Smooth muscle cell (in vitro differentiated cells): Measurements from ENCODE around the gene LRFN5. TPM values are rescaled to one million over a fixed set of nuclear protein-coding genes. Genes with fewer than 3 reads are reported as not detected.
A peak's percentile ranks its signal among the peaks of the same experiment; 100 is the strongest.

ENCODE experiments used
- DNase-seq: peaks from one replicate; lab custom pipeline; 2025; ENCODE audit not compliant: unreplicated experiment; lab: John Stamatoyannopoulos, UW
- H2AFZ ChIP-seq: fragments of 200-600 bp; sonication (generic); 2 replicates; pipeline ENCODE4 v1.6.0; 2016; ENCODE audit warnings: antibody characterized with exemption, low read depth, mild to moderate bottlenecking
- H3F3A ChIP-seq: fragments of 200-600 bp; sonication (generic); 2 replicates; pipeline ENCODE4 v1.6.0; 2017; ENCODE audit warnings: antibody characterized with exemption, low read depth
- H3K27ac ChIP-seq: fragments of 200-600 bp; sonication (generic); 2 replicates; pipeline ENCODE4 v1.5.1; 2016; ENCODE audit warnings: low read depth, mild to moderate bottlenecking
- H3K27me3 ChIP-seq: fragments of 200-600 bp; sonication (generic); 2 replicates; pipeline ENCODE4 v1.6.1; 2016; ENCODE audit warnings: low read depth, mild to moderate bottlenecking
- H3K36me3 ChIP-seq: fragments of 200-600 bp; sonication (generic); 2 replicates; pipeline ENCODE4 v1.5.1; 2016; ENCODE audit warnings: low read depth
- H3K4me1 ChIP-seq: fragments of 200-600 bp; sonication (generic); 2 replicates; pipeline ENCODE4 v1.5.1; 2016; ENCODE audit warnings: low read depth
- H3K4me2 ChIP-seq: fragments of 200-600 bp; sonication (generic); 2 replicates; pipeline ENCODE4 v1.6.0; 2016; ENCODE audit warnings: mild to moderate bottlenecking
- H3K4me3 ChIP-seq: fragments of 200-600 bp; sonication (generic); 2 replicates; pipeline ENCODE4 v1.5.1; 2016; ENCODE audit warnings: mild to moderate bottlenecking
- H3K79me2 ChIP-seq: fragments of 200-600 bp; sonication (generic); 2 replicates; pipeline ENCODE4 v1.6.0; 2016; ENCODE audit warnings: low read depth, mild to moderate bottlenecking
- H3K9ac ChIP-seq: fragments of 200-600 bp; sonication (generic); 2 replicates; pipeline ENCODE4 v1.6.0; 2016; ENCODE audit warnings: low read depth
- H3K9me3 ChIP-seq: fragments of 200-600 bp; sonication (generic); replicated peaks from 2 replicates; pipeline ENCODE4 v1.5.1; 2016; ENCODE audit warnings: low read depth
- H4K20me1 ChIP-seq: fragments of 200-600 bp; sonication (generic); 2 replicates; pipeline ENCODE4 v1.6.0; 2016; ENCODE audit warnings: low read depth
- WGBS: methylation state at CpG from one replicate; pipeline ENCODE4 v1.1.7; 2016; ENCODE audit warnings: low lambda C conversion rate; 5-methylcytosine and 5-hydroxymethylcytosine counted together
- polyA plus RNA-seq: library from polyadenylated mRNA; unstranded; fragments of >200 nt; fragmentation: Nextera tagmentation; extraction: Ambion mirVana; gene quantifications from 2 replicates; pipeline ENCODE4 v1.2.1, GENCODE V29; 2016
- total RNA-seq: library from RNA; depleted of rRNA; stranded (reverse); fragments of >200 nt; gene quantifications from 2 replicates; pipeline ENCODE4 v1.2.3, GENCODE V29; 2014
- TF ChIP-seq, protein P1 (sequence below): fragments of 200-600 bp; sonication (generic); IDR thresholded peaks from 2 replicates; pipeline ENCODE4 v1.5.1; 2017; ENCODE audit warnings: borderline replicate concordance, mild to moderate bottlenecking, antibody characterized with exemption; ENCODE audit not compliant: insufficient read depth, poor library complexity, severe bottlenecking

The LRFN5 gene
- total and polyA plus RNA-seq, 2 experiments from 2014 or later, result 22.1 to 33.8 TPM

- Histone ChIP-seq H3K27me3 (no peaks in the 10 kb centered on the region), H3K79me2 (peaks cover 35% of the 10 kb centered on the region), H2AFZ (no peak overlapping the region), H3K27ac (no peak overlapping the region), H3K9me3 (no peaks in the 10 kb centered on the region), H3K4me3 (no peak overlapping the region), H3F3A (no peaks in the 10 kb centered on the region), H3K36me3 (peaks cover 3% of the 10 kb centered on the region), H3K4me2 (no peak overlapping the region), H3K9ac (no peak overlapping the region), H3K4me1 (no peaks in the 10 kb centered on the region), H4K20me1 (no peaks in the 10 kb centered on the region)
- WGBS, result 97% methylated on average over 2 of the region's 2 CpGs
- DNase-seq, result no peak
- TF ChIP-seq, protein P1, sequence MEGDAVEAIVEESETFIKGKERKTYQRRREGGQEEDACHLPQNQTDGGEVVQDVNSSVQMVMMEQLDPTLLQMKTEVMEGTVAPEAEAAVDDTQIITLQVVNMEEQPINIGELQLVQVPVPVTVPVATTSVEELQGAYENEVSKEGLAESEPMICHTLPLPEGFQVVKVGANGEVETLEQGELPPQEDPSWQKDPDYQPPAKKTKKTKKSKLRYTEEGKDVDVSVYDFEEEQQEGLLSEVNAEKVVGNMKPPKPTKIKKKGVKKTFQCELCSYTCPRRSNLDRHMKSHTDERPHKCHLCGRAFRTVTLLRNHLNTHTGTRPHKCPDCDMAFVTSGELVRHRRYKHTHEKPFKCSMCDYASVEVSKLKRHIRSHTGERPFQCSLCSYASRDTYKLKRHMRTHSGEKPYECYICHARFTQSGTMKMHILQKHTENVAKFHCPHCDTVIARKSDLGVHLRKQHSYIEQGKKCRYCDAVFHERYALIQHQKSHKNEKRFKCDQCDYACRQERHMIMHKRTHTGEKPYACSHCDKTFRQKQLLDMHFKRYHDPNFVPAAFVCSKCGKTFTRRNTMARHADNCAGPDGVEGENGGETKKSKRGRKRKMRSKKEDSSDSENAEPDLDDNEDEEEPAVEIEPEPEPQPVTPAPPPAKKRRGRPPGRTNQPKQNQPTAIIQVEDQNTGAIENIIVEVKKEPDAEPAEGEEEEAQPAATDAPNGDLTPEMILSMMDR, result peak; percentile 22
Measured at GRCh38 chr14:41824441-41824840, 217.8 kb downstream of the LRFN5 start.

GRCh38 chr14:41825622-41826021 is 218.9 kb downstream of the LRFN5 start:
- WGBS, result 94% methylated on average over 1 of the region's 1 CpG
- H3K36me3 ChIP-seq, result peaks cover 3% of the 10 kb centered on the region

DNA sequence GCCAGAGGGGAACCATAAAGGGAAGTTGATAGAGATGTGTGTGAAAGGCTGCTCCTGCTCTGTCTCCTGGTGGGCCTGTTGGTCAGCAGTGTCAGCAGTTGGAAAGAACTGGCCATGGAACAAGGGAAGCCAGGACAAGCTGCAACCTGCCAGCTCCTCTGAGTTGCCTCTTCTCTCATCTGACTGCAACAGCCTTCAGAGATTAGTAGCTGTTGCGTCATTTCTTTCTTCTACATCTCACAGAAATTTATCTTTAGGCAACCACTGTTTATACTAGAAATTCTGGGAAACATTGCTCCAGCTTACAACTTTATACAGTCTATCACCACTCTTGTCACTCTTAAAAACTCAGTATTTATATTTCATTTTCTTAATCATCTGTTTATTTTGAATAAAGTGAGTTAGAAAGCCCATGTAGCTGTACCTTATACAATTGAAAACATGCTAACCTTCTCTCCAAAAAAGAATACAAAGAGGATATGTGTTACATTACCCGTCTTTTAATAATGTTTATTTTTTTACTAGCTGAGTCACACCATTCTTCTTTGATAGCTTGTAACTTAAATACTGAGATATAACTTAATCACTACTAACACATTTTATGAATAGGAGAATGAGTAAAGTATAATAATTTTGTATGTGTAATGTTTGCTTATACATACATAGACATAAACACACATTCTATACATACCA is 224.2 kb downstream of the LRFN5 start:
- Histone ChIP-seq H3K9ac (peak overlapping the region; percentile 24), H3F3A (no peaks in the 10 kb centered on the region), H2AFZ (no peak overlapping the region), H4K20me1 (peaks cover 6% of the 10 kb centered on the region), H3K36me3 (no peaks in the 10 kb centered on the region), H3K27me3 (no peaks in the 10 kb centered on the region), H3K9me3 (no peaks in the 10 kb centered on the region), H3K4me3 (no peak overlapping the region), H3K4me1 (no peaks in the 10 kb centered on the region), H3K4me2 (peak overlapping the region; percentile 57), H3K27ac (peak overlapping the region; percentile 69), H3K79me2 (peaks cover 6% of the 10 kb centered on the region)
- 12% methylated on average over 2 of the region's 2 CpGs for WGBS
- DNase-seq, result no peak
- TF ChIP-seq, protein P1, result no peak

More at GRCh38 chr14:41825622-41826021, 218.9 kb downstream of the LRFN5 start:
- Histone ChIP-seq H3K9ac (no peak overlapping the region), H3K27me3 (no peaks in the 10 kb centered on the region), H3K4me2 (no peak overlapping the region), H2AFZ (no peak overlapping the region), H3K27ac (no peak overlapping the region), H3F3A (no peaks in the 10 kb centered on the region), H4K20me1 (peaks cover 6% of the 10 kb centered on the region), H3K4me3 (no peak overlapping the region), H3K9me3 (no peaks in the 10 kb centered on the region), H3K4me1 (no peaks in the 10 kb centered on the region), H3K79me2 (peaks cover 23% of the 10 kb centered on the region)
- TF ChIP-seq, protein P1, result no peak
- DNase-seq, result no peak

GRCh38 chr14:41839661-41840060 is 233.0 kb downstream of the LRFN5 start:
- no peak overlapping the region for H3K4me3 ChIP-seq
- no peak overlapping the region for H2AFZ ChIP-seq
- TF ChIP-seq, protein P1, result no peak
- 92% methylated on average over 2 of the region's 2 CpGs for WGBS
- H3K79me2 ChIP-seq, result peaks cover 16% of the 10 kb centered on the region
- no peaks in the 10 kb centered on the region for H3K9me3 ChIP-seq
- H3K4me2 ChIP-seq, result no peak overlapping the region
- no peaks in the 10 kb centered on the region for H4K20me1 ChIP-seq
- H3K27me3 ChIP-seq, result no peaks in the 10 kb centered on the region
- no peaks in the 10 kb centered on the region for H3F3A ChIP-seq
- no peak for DNase-seq
- no peak overlapping the region for H3K27ac ChIP-seq
- H3K4me1 ChIP-seq, result no peaks in the 10 kb centered on the region
- no peak overlapping the region for H3K9ac ChIP-seq
- H3K36me3 ChIP-seq, result no peaks in the 10 kb centered on the region
